ENCODE data around the gene CST3.

DNA sequence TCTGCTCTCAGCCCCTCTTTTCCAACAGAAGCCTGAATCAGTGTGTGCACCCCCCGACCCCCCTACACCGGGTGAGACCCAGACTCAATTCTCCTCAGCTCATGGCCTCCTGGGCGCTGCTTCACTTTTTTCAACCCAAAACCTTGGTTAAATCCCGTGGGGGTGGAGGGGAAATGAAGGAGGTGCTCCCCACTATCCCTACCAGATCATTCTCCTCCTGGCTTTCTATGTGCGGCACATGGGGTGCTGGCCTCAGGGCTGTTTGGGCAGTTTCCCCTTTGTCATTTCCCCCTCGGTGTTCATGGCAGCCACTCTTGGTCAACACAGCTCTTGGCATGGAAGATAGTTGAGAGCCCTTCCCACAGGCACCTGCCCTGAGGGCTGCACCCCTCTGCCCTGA lies 46.5 kb upstream of the CST3 start:
- no peak for TF ChIP-seq SP2 (tag by site-specific recombination; IDR thresholded peaks at IDR 0.05)
- no peak for TF ChIP-seq KLF17 (tag by site-specific recombination; IDR thresholded peaks at IDR 0.05)
- TF ChIP-seq, protein P1, sequence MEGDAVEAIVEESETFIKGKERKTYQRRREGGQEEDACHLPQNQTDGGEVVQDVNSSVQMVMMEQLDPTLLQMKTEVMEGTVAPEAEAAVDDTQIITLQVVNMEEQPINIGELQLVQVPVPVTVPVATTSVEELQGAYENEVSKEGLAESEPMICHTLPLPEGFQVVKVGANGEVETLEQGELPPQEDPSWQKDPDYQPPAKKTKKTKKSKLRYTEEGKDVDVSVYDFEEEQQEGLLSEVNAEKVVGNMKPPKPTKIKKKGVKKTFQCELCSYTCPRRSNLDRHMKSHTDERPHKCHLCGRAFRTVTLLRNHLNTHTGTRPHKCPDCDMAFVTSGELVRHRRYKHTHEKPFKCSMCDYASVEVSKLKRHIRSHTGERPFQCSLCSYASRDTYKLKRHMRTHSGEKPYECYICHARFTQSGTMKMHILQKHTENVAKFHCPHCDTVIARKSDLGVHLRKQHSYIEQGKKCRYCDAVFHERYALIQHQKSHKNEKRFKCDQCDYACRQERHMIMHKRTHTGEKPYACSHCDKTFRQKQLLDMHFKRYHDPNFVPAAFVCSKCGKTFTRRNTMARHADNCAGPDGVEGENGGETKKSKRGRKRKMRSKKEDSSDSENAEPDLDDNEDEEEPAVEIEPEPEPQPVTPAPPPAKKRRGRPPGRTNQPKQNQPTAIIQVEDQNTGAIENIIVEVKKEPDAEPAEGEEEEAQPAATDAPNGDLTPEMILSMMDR (tag by site-specific recombination; IDR thresholded peaks at IDR 0.05) = no peak
- no peak for TF ChIP-seq ZNF324 (tag by site-specific recombination; IDR thresholded peaks at IDR 0.05)
- no peak for TF ChIP-seq GLIS2 (tag by site-specific recombination; IDR thresholded peaks at IDR 0.05)
- TF ChIP-seq ZNF548 (tag by site-specific recombination; IDR thresholded peaks at IDR 0.05) = no peak
- no peak for TF ChIP-seq BCL11A (tag by site-specific recombination; IDR thresholded peaks at IDR 0.05; ENCODE audit: low read depth)
- no peak for TF ChIP-seq ZNF138 (tag by site-specific recombination; IDR thresholded peaks at IDR 0.05; ENCODE audit: borderline replicate concordance)
- no peak for TF ChIP-seq YY1 (tag by site-specific recombination; IDR thresholded peaks at IDR 0.05)
- no peak for TF ChIP-seq ZNF335 (tag by site-specific recombination; conservative IDR thresholded peaks at IDR 0.05)
- no peak for TF ChIP-seq HIC1 (tag by site-specific recombination; IDR thresholded peaks at IDR 0.05)
